ENCODE data around the gene MYO1D. TPM values are rescaled to one million over a fixed set of nuclear protein-coding genes. Genes with fewer than 3 reads are reported as not detected.

MYO1D gene
- total RNA-seq, 1 donor from 2014 or later: 12.1 TPM

- Mint-ChIP-seq H3K4me1 (ENCODE audit: low read depth) (peaks cover 28% of the 10 kb centered on the region), H3K27me3 (ENCODE audit: insufficient read depth) (peaks cover 5% of the 10 kb centered on the region), H3K9me3 (no peaks in the 10 kb centered on the region), H3K27ac (peak overlapping the region; percentile 86), H3K36me3 (ENCODE audit: low read depth) (peaks cover 32% of the 10 kb centered on the region), H3K4me3 (peak overlapping the region; percentile 94)
- intact Hi-C loops (cut with micrococcal nuclease): no loop called here
- DNase-seq (ENCODE audit: low spot score): no peak
Measured at GRCh38 chr17:32445497-32445896, 431.4 kb downstream of the MYO1D start.

GRCh38 chr17:32445074-32445415, 431.9 kb downstream of the MYO1D start:
- DNase-seq (ENCODE audit: low spot score): peak; percentile 22
- Mint-ChIP-seq H3K9me3 (no peaks in the 10 kb centered on the region), H3K27ac (peak overlapping the region; percentile 86), H3K36me3 (ENCODE audit: low read depth) (peaks cover 29% of the 10 kb centered on the region), H3K4me1 (ENCODE audit: low read depth) (peaks cover 28% of the 10 kb centered on the region), H3K4me3 (peak overlapping the region; percentile 94), H3K27me3 (ENCODE audit: insufficient read depth) (peaks cover 5% of the 10 kb centered on the region)
- intact Hi-C loops (cut with micrococcal nuclease): no loop called here

- H3K4me3 Mint-ChIP-seq: peak within 1 kb of the TSS; percentile 94
- H3K27me3 Mint-ChIP-seq (ENCODE audit: insufficient read depth): peaks cover 5% of the 10 kb centered on the region
- no peaks in the 10 kb centered on the region for H3K9me3 Mint-ChIP-seq
- peak within 1 kb of the TSS; percentile 88 for H3K27ac Mint-ChIP-seq
- DNase-seq (ENCODE audit: low spot score): peak; percentile 98
- H3K4me1 Mint-ChIP-seq (ENCODE audit: low read depth): peaks cover 28% of the 10 kb centered on the region
- intact Hi-C loops (cut with micrococcal nuclease): loop anchor here (1.0 to 5.0 kb wide), 7 partner anchors 17 to 437 kb away; partner anchors contain the start of genes LRRC37B and ZNF207
- H3K36me3 Mint-ChIP-seq (ENCODE audit: low read depth): peaks cover 24% of the 10 kb centered on the region
Measured at GRCh38 chr17:32444301-32445073, 432.4 kb downstream of the MYO1D start, which contains the start of gene PSMD11. PSMD11 (plus strand) TSS chr17:32444510; CDS start chr17:32444524, 14 bp downstream.

GRCh38 chr17:32443827-32444300, 433.1 kb downstream of the MYO1D start:
- intact Hi-C loops (cut with micrococcal nuclease): loop anchor here (1.0 to 5.0 kb wide), 7 partner anchors 17 to 437 kb away; partner anchors contain the start of genes LRRC37B and ZNF207
- Mint-ChIP-seq H3K27ac (peak overlapping the region; percentile 88), H3K4me3 (peak overlapping the region; percentile 94), H3K4me1 (ENCODE audit: low read depth) (peaks cover 28% of the 10 kb centered on the region), H3K36me3 (ENCODE audit: low read depth) (peaks cover 22% of the 10 kb centered on the region), H3K27me3 (ENCODE audit: insufficient read depth) (peaks cover 5% of the 10 kb centered on the region), H3K9me3 (no peaks in the 10 kb centered on the region)
- no peak for DNase-seq (ENCODE audit: low spot score)

Other genes starting within 250 kb of the MYO1D start
- gene TMEM98, start 51.0 kb upstream of the MYO1D start, total RNA-seq: 0.57 and 1.0 TPM in 2 replicates
- gene SPACA3, start 114.7 kb upstream of the MYO1D start, total RNA-seq: not detected in 2 replicates

Data from activated T-helper 1 cell treated with anti-CD3 and anti-CD28 coated beads, Interleukin-12 subunit alpha, Interleukin-12 subunit beta, Interleukin-2, Interleukin-4 antibody, amounts not matched to agents 30 ng/mL and 10 ng/mL and 1 ng/mL, durations not matched to agents 14 hours and 24 hours and 36 hours (primary cell).